Epithelial cell of proximal tubule (primary cell): ENCODE measurements around the gene CDKN2B. TPM values are rescaled to one million over a fixed set of nuclear protein-coding genes. Genes with fewer than 3 reads are reported as not detected.

Experiments
- DNase-seq: peaks from one replicate; pipeline ENCODE4 v3.0.0-alpha.2; 2011; ENCODE audit warnings: low read depth
- H3K4me3 ChIP-seq: 2 replicates; pipeline ENCODE4 v1.5.1; 2011; ENCODE audit warnings: low read depth, mild to moderate bottlenecking, low read length
- CTCF ChIP-seq: conservative IDR thresholded peaks from 2 replicates; pipeline ENCODE4 v1.5.1; 2012; ENCODE audit warnings: low read depth, mild to moderate bottlenecking, low read length
- total RNA-seq: library from RNA; depleted of rRNA; stranded (reverse); fragments of >200 nt; gene quantifications from 2 replicates; pipeline ENCODE4 v1.2.3, GENCODE V29; 2015

The CDKN2B gene
- total RNA-seq, 1 donor from 2014 or later = 25.9 TPM

GRCh38 chr9:21982861-21983560, 26.1 kb downstream of the CDKN2B start:
- no peak overlapping the region for H3K4me3 ChIP-seq
- no peak for TF ChIP-seq CTCF
- no peak for DNase-seq

- no peak for TF ChIP-seq CTCF
- H3K4me3 ChIP-seq = no peak overlapping the region
- no peak for DNase-seq
Observed at GRCh38 chr9:21982391-21982790, 26.7 kb downstream of the CDKN2B start.

GRCh38 chr9:21976334-21976875, 32.7 kb downstream of the CDKN2B start:
- TF ChIP-seq CTCF = no peak
- DNase-seq = no peak
- no peak overlapping the region for H3K4me3 ChIP-seq

- no peak for TF ChIP-seq CTCF
- no peak for DNase-seq
- H3K4me3 ChIP-seq = peak overlapping the region; percentile 77
Observed at GRCh38 chr9:21974722-21975409, 34.2 kb downstream of the CDKN2B start.

- peak overlapping the region; percentile 77 for H3K4me3 ChIP-seq
- TF ChIP-seq CTCF = no peak
Observed at GRCh38 chr9:21974343-21974721, 34.8 kb downstream of the CDKN2B start.

GRCh38 chr9:21972361-21972760, 36.7 kb downstream of the CDKN2B start:
- no peak overlapping the region for H3K4me3 ChIP-seq
- no peak for DNase-seq
- no peak for TF ChIP-seq CTCF

More at GRCh38 chr9:21974343-21974721, 34.8 kb downstream of the CDKN2B start:
- DNase-seq = no peak
